NCI-H146 (cell line): ENCODE measurements around the gene C4BPA.

Experiments used
- DNase-seq: peaks from one replicate; lab custom pipeline; 2025; lab: John Stamatoyannopoulos, UW

C4BPA gene

GRCh38 chr1:207191061-207191460 lies 87.0 kb downstream of the C4BPA start:
- DNase-seq = no peak

DNA sequence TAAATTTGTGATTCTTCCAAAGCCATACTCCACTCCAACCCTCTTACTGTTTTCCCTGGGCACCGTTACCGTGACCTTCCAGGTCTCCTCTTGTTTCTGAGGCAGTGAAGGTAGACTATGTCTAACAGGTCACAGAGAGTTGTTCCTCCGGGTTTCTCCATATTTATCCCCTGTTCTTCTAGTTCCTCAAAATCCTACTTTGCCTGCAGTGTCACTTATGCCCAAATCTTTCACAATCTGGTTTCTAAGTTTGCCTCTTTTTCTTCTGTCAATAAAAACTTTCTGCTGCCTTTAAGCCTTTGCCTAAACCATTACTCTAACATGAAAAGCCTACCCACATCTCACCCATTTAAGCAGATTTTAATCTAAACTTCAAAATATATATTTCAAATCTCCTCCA lies 87.7 kb downstream of the C4BPA start:
- DNase-seq = no peak

DNA sequence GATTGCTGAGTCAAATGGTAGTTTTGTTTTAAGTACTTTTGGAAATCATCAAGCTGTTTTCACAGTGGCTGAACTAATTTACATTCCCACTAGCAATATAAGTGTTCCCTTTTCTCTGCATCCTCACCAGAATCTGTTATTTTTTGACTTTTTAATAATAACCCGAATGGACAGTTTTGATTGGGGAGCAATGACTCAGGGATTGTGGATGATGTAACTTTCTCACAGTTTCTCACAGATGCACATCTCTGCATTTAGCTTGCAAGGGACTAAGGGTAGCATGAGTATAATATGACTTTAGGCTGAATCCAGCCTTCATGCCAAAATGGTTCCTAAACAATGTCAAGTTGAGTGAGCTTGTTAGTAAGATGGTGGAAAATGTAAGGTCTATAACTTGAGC lies 90.2 kb downstream of the C4BPA start:
- DNase-seq = no peak
